ENCODE data around the gene CAVIN2.

The CAVIN2 gene

GRCh38 chr2:191869781-191870180, 22.9 kb upstream of the CAVIN2 start:
- H3K27me3 Mint-ChIP-seq (ENCODE audit: low read depth, poor library complexity), result no peaks in the 10 kb centered on the region
- no peaks in the 10 kb centered on the region for H3K36me3 Mint-ChIP-seq (ENCODE audit: low read depth)
- H3K9me3 Mint-ChIP-seq, result peaks cover 4% of the 10 kb centered on the region
- no peak overlapping the region for H3K27ac Mint-ChIP-seq
- H3K4me1 Mint-ChIP-seq, result peaks cover 35% of the 10 kb centered on the region
- DNase-seq, result no peak
- no peak overlapping the region for H3K4me3 Mint-ChIP-seq
- TF ChIP-seq, protein P1, sequence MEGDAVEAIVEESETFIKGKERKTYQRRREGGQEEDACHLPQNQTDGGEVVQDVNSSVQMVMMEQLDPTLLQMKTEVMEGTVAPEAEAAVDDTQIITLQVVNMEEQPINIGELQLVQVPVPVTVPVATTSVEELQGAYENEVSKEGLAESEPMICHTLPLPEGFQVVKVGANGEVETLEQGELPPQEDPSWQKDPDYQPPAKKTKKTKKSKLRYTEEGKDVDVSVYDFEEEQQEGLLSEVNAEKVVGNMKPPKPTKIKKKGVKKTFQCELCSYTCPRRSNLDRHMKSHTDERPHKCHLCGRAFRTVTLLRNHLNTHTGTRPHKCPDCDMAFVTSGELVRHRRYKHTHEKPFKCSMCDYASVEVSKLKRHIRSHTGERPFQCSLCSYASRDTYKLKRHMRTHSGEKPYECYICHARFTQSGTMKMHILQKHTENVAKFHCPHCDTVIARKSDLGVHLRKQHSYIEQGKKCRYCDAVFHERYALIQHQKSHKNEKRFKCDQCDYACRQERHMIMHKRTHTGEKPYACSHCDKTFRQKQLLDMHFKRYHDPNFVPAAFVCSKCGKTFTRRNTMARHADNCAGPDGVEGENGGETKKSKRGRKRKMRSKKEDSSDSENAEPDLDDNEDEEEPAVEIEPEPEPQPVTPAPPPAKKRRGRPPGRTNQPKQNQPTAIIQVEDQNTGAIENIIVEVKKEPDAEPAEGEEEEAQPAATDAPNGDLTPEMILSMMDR (IDR thresholded peaks at IDR 0.05), result no peak

DNA sequence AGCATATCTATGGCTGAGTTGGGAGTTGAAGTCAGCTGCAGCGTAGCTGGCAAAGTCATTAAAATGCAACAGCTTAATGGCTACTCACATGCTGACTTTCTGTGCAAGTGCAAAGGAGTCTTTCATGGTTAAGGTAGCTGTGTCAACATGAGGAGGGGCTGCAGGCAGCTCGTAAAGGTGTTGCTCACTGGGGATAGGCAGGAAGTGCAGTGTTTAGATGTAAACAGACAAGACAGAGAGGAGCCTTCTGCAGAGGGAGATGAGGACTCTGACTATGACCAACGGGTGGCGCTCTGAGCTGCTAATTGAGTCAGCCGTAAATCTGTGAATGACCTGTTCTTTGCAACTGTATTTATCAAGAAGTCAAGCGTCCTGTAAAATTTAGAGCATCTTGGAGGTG, 22.3 kb upstream of the CAVIN2 start:
- no peak overlapping the region for H3K4me3 Mint-ChIP-seq
- peaks cover 4% of the 10 kb centered on the region for H3K9me3 Mint-ChIP-seq
- DNase-seq, result peak; percentile 44
- no peaks in the 10 kb centered on the region for H3K27me3 Mint-ChIP-seq (ENCODE audit: low read depth, poor library complexity)
- peaks cover 35% of the 10 kb centered on the region for H3K4me1 Mint-ChIP-seq
- H3K27ac Mint-ChIP-seq, result no peak overlapping the region
- TF ChIP-seq, protein P1 (IDR thresholded peaks at IDR 0.05), result peak; percentile 32
- no peaks in the 10 kb centered on the region for H3K36me3 Mint-ChIP-seq (ENCODE audit: low read depth)

DNA sequence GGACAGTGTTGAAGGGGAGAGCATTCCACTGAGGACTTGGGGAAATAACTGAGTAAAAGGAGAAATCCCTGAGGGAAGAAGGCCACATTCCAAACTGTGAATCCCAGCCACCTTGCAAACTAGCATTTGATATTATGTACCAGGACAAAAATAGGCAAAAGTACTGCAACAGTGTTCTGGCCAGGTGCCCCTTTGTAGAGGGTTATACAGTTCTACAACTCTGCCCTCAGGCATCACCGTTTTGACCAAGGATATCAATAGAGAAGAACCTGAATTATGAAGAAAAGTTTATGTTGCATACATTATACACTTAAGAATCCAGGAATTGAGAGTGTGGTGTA, 20.6 kb upstream of the CAVIN2 start:
- Mint-ChIP-seq H3K27ac (peak overlapping the region; percentile 90), H3K27me3 (ENCODE audit: low read depth, poor library complexity) (no peaks in the 10 kb centered on the region), H3K36me3 (ENCODE audit: low read depth) (no peaks in the 10 kb centered on the region), H3K9me3 (peaks cover 4% of the 10 kb centered on the region), H3K4me3 (no peak overlapping the region), H3K4me1 (peaks cover 35% of the 10 kb centered on the region)
- DNase-seq, result no peak
- TF ChIP-seq, protein P1 (IDR thresholded peaks at IDR 0.05), result no peak

- TF ChIP-seq, protein P1 (IDR thresholded peaks at IDR 0.05), result no peak
- Mint-ChIP-seq H3K36me3 (ENCODE audit: low read depth) (no peaks in the 10 kb centered on the region), H3K4me3 (no peak overlapping the region), H3K9me3 (peaks cover 4% of the 10 kb centered on the region), H3K27ac (peak overlapping the region; percentile 90), H3K27me3 (ENCODE audit: low read depth, poor library complexity) (no peaks in the 10 kb centered on the region), H3K4me1 (peaks cover 35% of the 10 kb centered on the region)
- no peak for DNase-seq
These were observed 20.0 kb upstream of the CAVIN2 start for GRCh38 chr2:191866675-191867506.

DNA sequence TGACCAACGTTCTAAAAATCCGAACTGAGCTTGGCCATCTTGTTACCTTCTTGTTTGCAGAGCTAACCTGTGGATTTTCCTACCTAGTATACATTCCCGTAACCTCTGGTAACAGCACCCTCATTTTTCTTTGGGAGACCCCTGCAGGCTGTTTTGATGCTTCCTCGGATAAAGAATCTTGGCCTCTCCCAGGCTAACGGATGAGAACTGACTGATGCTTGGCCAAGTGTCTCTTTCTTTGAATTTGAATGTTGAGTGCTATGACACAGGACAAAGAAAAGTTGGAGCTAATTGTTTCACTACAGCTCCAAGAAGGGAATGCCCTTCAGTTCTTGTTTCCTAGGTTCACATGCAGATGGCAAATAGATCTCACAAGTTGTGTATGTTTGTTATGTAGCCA, 19.3 kb upstream of the CAVIN2 start:
- H3K27me3 Mint-ChIP-seq (ENCODE audit: low read depth, poor library complexity), result no peaks in the 10 kb centered on the region
- TF ChIP-seq, protein P1 (IDR thresholded peaks at IDR 0.05), result no peak
- peaks cover 4% of the 10 kb centered on the region for H3K9me3 Mint-ChIP-seq
- H3K36me3 Mint-ChIP-seq (ENCODE audit: low read depth), result no peaks in the 10 kb centered on the region
- peaks cover 35% of the 10 kb centered on the region for H3K4me1 Mint-ChIP-seq
- DNase-seq, result no peak
- no peak overlapping the region for H3K4me3 Mint-ChIP-seq
- H3K27ac Mint-ChIP-seq, result peak overlapping the region; percentile 90
